T-helper 2 cell treated with Interferon-gamma antibody and Interleukin-4, amounts not matched to agents 5 μg/mL and 100 μg/mL, for 36 hours (primary cell): ENCODE measurements around the gene RNF7.
"Not testable (repeated sequence)": the region's sequence is repeated elsewhere in the genome, so short reads cannot be mapped to it uniquely, and the experiment has no call there.

Source experiments
- DNase-seq: peaks from one replicate; pipeline ENCODE4 v3.0.0; 2021; ENCODE audit warnings: low spot score
- H3K27ac Mint-ChIP-seq: one replicate; pipeline ENCODE4 v1.8.0; 2021; ENCODE audit warnings: mild to moderate bottlenecking, mixed read lengths
- H3K27me3 Mint-ChIP-seq: one replicate; pipeline ENCODE4 v1.8.0; 2021; ENCODE audit warnings: low read depth, mixed read lengths
- H3K36me3 Mint-ChIP-seq: one replicate; pipeline ENCODE4 v1.8.0; 2021; ENCODE audit warnings: low read depth, mixed read lengths
- H3K4me1 Mint-ChIP-seq: one replicate; pipeline ENCODE4 v1.8.0; 2021; ENCODE audit warnings: low read depth, mixed read lengths
- H3K4me3 Mint-ChIP-seq: one replicate; pipeline ENCODE4 v1.8.0; 2022; ENCODE audit warnings: mild to moderate bottlenecking, moderate library complexity, mixed read lengths
- H3K9me3 Mint-ChIP-seq: one replicate; pipeline ENCODE4 v1.8.0; 2021; ENCODE audit warnings: mixed read lengths

RNF7 gene

DNA sequence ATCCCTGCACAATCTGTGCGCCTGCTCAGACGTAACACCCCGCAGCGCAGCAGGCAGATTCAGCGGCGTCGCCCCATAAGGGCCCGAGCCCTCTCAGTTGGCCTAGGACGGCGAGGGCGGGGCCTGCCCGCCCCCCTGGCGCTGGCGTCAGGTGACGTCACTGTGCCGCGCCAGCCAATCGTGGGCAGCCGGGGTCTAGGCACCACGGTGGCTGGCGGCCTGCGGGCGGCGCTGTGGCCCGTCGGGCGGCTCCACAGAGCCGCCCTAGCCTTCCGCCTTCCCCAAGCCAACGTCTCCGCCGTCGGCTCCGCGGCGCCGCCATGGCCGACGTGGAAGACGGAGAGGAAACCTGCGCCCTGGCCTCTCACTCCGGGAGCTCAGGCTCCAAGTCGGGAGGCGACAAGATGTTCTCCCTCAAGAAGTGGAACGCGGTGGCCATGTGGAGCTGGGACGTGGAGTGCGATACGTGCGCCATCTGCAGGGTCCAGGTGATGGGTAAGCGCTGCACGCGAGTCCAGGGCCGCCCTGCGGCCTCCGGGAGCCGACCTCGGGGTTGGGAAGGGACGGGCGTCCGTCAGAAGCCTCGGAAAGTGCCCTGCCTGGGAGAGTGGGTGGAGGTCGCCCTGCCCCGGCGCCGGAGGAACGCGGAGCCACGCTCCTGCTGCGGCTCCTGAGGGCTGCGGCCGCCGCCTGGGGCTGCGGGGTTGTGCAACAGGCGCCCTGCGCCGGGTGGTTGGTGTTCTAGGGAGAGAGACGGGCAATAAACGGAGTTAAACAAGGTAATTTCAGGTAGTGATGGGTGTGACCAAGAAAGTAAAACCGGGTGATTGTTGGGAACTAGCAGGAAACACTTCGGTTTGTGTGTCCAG is at the start of gene RNF7:
TSS of gene RNF7 (plus strand) at position 277 of the 869 bp plus-strand sequence. CDS start at position 321, 44 bp downstream.
- Mint-ChIP-seq H3K4me1 (peaks cover 21% of the 10 kb centered on the region), H3K27me3 (no peaks in the 10 kb centered on the region), H3K4me3 (peak within 1 kb of the TSS; percentile 98), H3K27ac (peak within 1 kb of the TSS; percentile 98), H3K9me3 (no peaks in the 10 kb centered on the region), H3K36me3 (peaks cover 14% of the 10 kb centered on the region)
- DNase-seq, result peak; percentile 97

- H3K27ac Mint-ChIP-seq, result no peak overlapping the region
- H3K36me3 Mint-ChIP-seq, result no peaks in the 10 kb centered on the region
- H3K9me3 Mint-ChIP-seq, result no peaks in the 10 kb centered on the region
- H3K4me1 Mint-ChIP-seq, result peaks cover 8% of the 10 kb centered on the region
- no peaks in the 10 kb centered on the region for H3K27me3 Mint-ChIP-seq
- H3K4me3 Mint-ChIP-seq, result no peak overlapping the region
- no peak for DNase-seq
Observed at GRCh38 chr3:141690431-141691072, 47.5 kb upstream of the RNF7 start.

DNA sequence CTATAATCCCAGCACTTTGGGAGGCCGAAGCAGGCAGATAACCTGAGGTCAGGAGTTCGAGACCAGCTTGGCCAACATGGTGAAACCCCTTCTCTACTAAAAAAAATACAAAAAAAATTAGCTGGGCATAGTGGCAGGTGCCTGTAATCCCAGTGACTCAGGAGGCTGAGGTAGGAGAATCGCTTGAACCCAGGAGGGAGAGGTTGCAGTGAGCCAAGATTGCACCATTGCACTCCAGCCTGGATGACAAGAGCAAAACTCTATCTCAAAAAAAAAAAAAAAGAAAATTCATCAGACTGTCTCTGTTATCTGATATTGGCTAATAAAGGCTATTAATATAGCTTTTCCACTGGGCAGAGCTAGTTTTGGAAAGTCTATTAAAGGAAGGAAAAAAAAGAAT is 46.6 kb upstream of the RNF7 start:
- not testable (repeated sequence) for H3K4me1 Mint-ChIP-seq, H3K36me3 Mint-ChIP-seq, DNase-seq, H3K27me3 Mint-ChIP-seq, H3K27ac Mint-ChIP-seq, H3K9me3 Mint-ChIP-seq, H3K4me3 Mint-ChIP-seq

DNA sequence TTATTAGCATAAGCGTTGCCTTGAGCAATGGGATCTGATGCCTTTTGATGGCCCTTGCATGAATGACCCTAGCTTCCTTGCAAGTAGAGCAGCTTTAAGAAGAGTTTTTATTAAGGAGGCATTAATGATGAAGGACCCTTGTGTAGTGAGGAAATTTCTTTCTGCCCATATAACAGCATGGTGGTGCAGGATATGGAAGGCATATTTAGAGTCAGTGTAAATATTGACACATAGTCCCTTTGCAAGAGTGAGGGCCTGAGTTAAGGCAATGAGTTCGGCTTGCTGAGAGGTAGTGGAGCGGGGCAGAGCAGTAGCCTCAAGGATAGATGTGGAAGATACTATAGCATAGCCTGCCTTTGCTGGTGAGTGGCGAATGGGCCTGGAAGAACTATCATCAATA is 45.1 kb upstream of the RNF7 start:
- H3K9me3 Mint-ChIP-seq, H3K36me3 Mint-ChIP-seq, H3K27ac Mint-ChIP-seq, H3K27me3 Mint-ChIP-seq, H3K4me3 Mint-ChIP-seq, H3K4me1 Mint-ChIP-seq, DNase-seq: not testable (repeated sequence)

DNA sequence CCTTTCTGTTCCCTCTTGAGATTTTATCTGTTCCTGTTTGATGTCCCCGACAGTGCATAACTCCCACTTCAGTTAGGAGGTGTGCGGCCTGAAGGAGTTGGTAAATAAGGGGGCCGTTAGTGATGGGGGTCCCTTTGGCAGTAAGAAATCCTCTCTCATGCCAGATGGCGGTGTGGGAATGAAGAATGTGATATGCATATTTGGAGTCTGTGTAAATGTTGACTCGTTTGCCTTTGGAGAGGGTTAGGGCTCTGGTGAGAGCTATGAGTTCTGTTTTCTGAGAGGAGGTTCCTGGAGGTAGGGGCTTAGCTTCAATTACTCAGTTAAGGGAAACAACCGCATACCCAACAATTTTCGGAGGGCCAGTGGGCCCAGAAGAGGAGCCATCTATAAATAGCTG is 38.8 kb upstream of the RNF7 start:
- Mint-ChIP-seq H3K4me1 (no peaks in the 10 kb centered on the region), H3K9me3 (no peaks in the 10 kb centered on the region), H3K4me3 (no peak overlapping the region), H3K27ac (no peak overlapping the region), H3K27me3 (peaks cover 2% of the 10 kb centered on the region), H3K36me3 (no peaks in the 10 kb centered on the region)
- no peak for DNase-seq

DNA sequence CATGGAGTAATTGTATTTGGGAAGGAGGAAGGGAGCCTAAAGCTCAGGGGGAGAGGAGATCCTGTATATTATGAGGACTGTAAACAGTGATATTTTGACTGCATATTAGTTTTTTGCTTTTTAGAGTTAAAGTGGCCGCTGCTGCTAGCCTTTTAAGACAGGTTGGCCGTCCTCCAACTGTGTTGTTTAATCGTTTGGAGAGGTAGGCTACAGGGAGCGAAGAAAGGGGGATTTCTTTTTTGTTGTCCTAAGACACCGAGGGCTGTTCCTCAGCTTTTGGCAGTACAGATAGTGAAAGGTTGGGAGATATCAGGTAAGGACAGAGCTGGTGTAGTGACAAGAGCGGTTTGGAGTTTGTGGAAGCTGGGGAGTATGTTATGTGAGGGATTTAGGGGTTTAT is 38.2 kb upstream of the RNF7 start:
- H3K4me1 Mint-ChIP-seq, result no peaks in the 10 kb centered on the region
- no peaks in the 10 kb centered on the region for H3K36me3 Mint-ChIP-seq
- H3K4me3 Mint-ChIP-seq, result no peak overlapping the region
- no peak overlapping the region for H3K27ac Mint-ChIP-seq
- H3K9me3 Mint-ChIP-seq, result no peaks in the 10 kb centered on the region
- no peak for DNase-seq
- H3K27me3 Mint-ChIP-seq, result peaks cover 7% of the 10 kb centered on the region

DNA sequence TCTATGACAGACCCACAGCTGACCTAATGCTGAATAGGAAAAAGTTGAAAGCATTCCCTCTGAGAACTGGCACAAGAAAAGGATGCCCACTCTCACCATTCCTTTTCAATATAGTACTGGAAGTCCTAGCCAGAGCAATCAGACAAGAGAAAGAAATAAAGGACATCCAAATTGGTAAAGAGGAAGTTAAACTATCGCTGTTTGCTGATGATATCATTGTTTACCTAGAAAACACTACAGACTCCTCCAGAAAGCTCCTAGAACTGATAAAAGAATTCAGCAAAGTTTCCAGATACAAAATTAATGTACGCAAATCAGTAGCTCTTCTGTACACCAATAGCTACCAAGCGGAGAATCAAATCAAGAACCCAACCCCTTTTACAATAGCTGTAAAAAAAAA is 34.7 kb upstream of the RNF7 start:
- not testable (repeated sequence) for H3K4me1 Mint-ChIP-seq, H3K27me3 Mint-ChIP-seq, H3K27ac Mint-ChIP-seq, H3K9me3 Mint-ChIP-seq, H3K4me3 Mint-ChIP-seq, DNase-seq, H3K36me3 Mint-ChIP-seq

DNA sequence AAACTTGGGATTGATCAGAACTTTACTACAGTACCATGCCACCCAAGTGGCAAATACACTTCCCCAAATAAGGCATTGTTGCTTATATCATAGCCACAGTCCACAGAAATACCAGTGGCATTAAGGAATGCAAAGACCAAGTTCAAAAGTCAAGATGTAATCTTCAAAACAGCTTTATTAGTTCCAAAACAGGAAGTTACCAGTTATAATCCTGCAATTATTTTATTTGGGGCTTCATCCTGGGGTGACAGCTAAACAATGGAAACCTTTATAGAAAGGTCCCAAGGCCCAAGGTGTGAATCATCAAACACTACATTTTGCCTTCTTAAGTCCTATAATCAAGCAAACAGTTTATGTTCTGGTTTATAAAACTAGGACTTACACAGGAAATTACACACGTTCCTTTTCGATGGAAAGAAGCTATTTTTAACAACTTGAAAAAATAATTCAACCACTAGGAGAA is 30.3 kb upstream of the RNF7 start:
- Mint-ChIP-seq H3K36me3 (no peaks in the 10 kb centered on the region), H3K4me1 (no peaks in the 10 kb centered on the region), H3K27me3 (peaks cover 7% of the 10 kb centered on the region), H3K9me3 (no peaks in the 10 kb centered on the region), H3K27ac (no peak overlapping the region), H3K4me3 (no peak overlapping the region)
- DNase-seq, result no peak

GRCh38 chr3:141708367-141708766 is 29.7 kb upstream of the RNF7 start:
- Mint-ChIP-seq H3K4me1 (no peaks in the 10 kb centered on the region), H3K27ac (no peak overlapping the region), H3K4me3 (no peak overlapping the region), H3K36me3 (no peaks in the 10 kb centered on the region), H3K27me3 (peaks cover 7% of the 10 kb centered on the region), H3K9me3 (no peaks in the 10 kb centered on the region)
- DNase-seq, result no peak

- no peak for DNase-seq
- Mint-ChIP-seq H3K4me3 (no peak overlapping the region), H3K4me1 (no peaks in the 10 kb centered on the region), H3K27me3 (peaks cover 5% of the 10 kb centered on the region), H3K9me3 (no peaks in the 10 kb centered on the region), H3K36me3 (no peaks in the 10 kb centered on the region), H3K27ac (no peak overlapping the region)
Observed at GRCh38 chr3:141709126-141709770, 28.9 kb upstream of the RNF7 start.

DNA sequence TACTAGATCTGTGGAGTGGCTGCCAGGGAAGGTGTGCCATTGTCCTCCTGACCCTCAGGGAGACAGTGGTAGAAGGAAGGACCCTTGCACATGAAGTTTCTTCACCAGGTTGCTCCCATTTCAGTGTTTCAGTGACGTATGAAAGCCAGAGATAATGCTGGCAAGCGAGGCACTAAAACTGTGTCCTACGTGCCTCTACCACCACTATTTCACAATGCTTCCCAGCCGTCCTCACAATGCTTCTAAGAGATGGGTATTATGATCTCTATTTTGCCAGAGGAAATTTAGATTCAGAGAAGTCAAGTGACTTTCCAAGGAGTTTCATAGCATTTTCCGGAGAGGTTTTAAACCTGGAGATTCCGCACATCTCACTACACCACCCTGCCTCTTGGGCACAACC is 28.0 kb upstream of the RNF7 start:
- no peaks in the 10 kb centered on the region for H3K36me3 Mint-ChIP-seq
- no peaks in the 10 kb centered on the region for H3K4me1 Mint-ChIP-seq
- H3K27me3 Mint-ChIP-seq, result no peaks in the 10 kb centered on the region
- H3K27ac Mint-ChIP-seq, result no peak overlapping the region
- no peaks in the 10 kb centered on the region for H3K9me3 Mint-ChIP-seq
- no peak overlapping the region for H3K4me3 Mint-ChIP-seq
- DNase-seq, result no peak

DNA sequence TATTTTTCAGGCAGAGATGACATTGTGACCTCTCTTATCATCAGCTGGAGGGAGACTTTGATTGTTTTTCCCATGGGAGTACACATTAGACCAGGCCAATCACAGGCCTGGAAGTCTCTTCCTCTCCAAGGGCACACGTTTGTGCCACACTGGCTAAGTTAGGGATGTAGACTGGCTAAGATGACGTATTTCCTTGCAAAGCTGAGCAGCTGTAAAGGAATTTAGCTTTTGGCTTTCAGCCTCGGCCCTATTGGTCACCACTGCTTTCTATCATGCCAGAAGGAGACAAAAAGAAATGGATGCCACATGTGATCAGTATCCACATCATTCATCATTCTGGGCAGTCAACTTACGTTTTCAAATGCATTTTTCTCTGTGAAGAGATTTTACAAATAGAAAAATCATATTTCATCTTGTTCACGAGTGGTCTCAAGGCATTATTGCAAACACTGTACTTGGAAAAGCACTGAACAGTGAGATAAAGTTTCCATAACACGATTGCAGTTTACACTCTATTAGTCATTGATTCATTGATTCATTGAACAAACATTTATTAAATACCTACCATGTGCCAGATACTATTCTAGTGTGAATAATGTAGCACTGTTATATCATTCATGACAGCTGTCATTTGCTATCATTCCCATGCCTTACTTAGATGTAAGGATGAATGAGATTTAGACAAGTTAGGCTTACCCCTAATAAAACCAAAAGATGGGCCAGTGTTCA is 27.0 kb upstream of the RNF7 start:
- Mint-ChIP-seq H3K36me3 (no peaks in the 10 kb centered on the region), H3K9me3 (peaks cover 3% of the 10 kb centered on the region), H3K27me3 (no peaks in the 10 kb centered on the region), H3K4me3 (no peak overlapping the region), H3K4me1 (no peaks in the 10 kb centered on the region), H3K27ac (no peak overlapping the region)
- no peak for DNase-seq

- peaks cover 15% of the 10 kb centered on the region for H3K27me3 Mint-ChIP-seq
- no peak for DNase-seq
- no peak overlapping the region for H3K27ac Mint-ChIP-seq
- no peaks in the 10 kb centered on the region for H3K36me3 Mint-ChIP-seq
- no peaks in the 10 kb centered on the region for H3K4me1 Mint-ChIP-seq
- H3K9me3 Mint-ChIP-seq, result peaks cover 11% of the 10 kb centered on the region
- no peak overlapping the region for H3K4me3 Mint-ChIP-seq
Observed at GRCh38 chr3:141714671-141715070, 23.4 kb upstream of the RNF7 start.

DNA sequence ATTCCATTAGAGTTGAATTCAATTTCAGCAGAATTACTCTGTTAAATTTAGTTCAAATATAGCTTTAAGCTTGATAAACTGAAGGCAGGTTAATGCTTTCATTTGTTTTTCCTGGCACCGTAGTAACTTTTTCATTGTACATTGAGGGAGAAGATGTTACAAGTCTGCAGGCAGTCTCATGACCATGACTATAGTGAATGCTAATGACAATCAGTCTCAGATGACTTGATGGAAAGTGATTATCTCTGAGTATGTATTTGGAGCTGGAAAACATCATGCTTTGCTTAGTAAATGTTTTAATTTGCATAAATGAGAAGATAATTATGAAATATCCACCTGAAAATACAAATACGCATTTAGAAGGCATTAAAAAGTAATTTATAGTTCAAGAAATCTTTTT is 16.0 kb upstream of the RNF7 start:
- Mint-ChIP-seq H3K4me3 (no peak overlapping the region), H3K4me1 (no peaks in the 10 kb centered on the region), H3K36me3 (no peaks in the 10 kb centered on the region), H3K9me3 (no peaks in the 10 kb centered on the region), H3K27me3 (peaks cover 12% of the 10 kb centered on the region), H3K27ac (no peak overlapping the region)
- no peak for DNase-seq
